MM.1S (cell line): ENCODE measurements around the gene FCGBP.
"Not testable (repeated sequence)": the region's sequence is repeated elsewhere in the genome, so short reads cannot be mapped to it uniquely, and the experiment has no call there.

Source experiments
- CTCF ChIP-seq: fragments of 300-600 bp; sonication (generic); IDR thresholded peaks from 2 replicates; pipeline ENCODE4 v1.5.1; 2016; ENCODE audit warnings: antibody characterized with exemption, low read length, mixed read lengths
- EZH2 ChIP-seq: fragments of 300-600 bp; sonication (generic); optimal IDR thresholded peaks from 2 replicates; pipeline ENCODE3; 2017; ENCODE audit warnings: low read depth, mild to moderate bottlenecking, antibody characterized with exemption, low read length, mixed read lengths

- TF ChIP-seq CTCF, EZH2: not testable (repeated sequence)
These were observed 41.9 kb downstream of the FCGBP start for GRCh38 chr19:39892506-39892902.
